ENCODE data around the gene RASGEF1B.

Gene RASGEF1B

GRCh38 chr4:81466841-81467671, 4.7 kb downstream of the RASGEF1B start:
- peak; percentile 85 for DNase-seq (ENCODE audit: low read depth)
- TF ChIP-seq, protein P1, sequence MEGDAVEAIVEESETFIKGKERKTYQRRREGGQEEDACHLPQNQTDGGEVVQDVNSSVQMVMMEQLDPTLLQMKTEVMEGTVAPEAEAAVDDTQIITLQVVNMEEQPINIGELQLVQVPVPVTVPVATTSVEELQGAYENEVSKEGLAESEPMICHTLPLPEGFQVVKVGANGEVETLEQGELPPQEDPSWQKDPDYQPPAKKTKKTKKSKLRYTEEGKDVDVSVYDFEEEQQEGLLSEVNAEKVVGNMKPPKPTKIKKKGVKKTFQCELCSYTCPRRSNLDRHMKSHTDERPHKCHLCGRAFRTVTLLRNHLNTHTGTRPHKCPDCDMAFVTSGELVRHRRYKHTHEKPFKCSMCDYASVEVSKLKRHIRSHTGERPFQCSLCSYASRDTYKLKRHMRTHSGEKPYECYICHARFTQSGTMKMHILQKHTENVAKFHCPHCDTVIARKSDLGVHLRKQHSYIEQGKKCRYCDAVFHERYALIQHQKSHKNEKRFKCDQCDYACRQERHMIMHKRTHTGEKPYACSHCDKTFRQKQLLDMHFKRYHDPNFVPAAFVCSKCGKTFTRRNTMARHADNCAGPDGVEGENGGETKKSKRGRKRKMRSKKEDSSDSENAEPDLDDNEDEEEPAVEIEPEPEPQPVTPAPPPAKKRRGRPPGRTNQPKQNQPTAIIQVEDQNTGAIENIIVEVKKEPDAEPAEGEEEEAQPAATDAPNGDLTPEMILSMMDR (IDR thresholded peaks at IDR 0.05; ENCODE audit: insufficient read depth, low read depth, low read length, missing control alignments) = peak; percentile 96
- H3K4me3 ChIP-seq (ENCODE audit: low read length) = no peak overlapping the region

DNA sequence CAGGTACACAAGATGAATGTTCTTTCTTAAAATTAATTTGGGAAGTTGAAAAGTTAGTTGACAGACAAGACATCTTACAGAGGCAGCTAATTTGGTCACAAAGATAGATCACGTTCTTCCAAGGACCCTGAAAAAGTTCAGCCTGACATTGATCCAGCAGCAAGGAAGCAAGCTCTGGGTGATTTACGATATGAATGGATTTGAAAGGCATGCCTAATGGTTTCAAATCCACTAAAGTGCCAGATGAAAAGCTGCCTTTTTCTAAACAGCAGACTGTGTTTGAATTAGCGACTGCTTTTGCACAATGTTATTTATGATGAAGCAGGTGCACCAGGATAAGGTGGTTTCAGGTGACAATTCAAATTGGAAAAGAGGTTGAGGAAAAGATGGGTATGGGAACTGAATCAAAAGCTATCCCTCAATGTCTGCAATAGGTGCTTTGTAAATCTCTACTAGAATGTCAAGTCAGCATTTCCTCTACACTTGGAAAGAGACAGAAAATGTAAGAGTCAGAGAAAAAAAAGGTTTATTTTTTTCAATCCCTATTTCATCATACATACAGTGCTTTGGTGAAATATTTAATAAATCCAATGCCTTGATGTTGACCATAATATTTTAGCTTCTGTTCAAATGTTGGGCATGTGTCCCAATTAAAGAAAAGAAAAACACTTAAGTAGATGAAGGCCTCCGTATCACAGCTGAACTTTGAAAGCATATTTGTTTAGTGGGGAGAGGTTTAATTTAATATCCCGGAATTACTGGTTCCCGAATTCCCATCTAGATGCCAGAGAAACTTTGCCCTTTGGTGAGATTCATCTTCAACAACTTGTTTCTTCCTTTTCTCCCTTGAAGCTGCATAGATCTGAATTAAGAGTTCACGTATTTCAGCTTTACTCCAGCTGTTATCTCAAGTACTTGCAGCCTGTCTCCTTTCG, 6.0 kb downstream of the RASGEF1B start:
- DNase-seq (ENCODE audit: low read depth) = no peak
- H3K4me3 ChIP-seq (ENCODE audit: low read length) = no peak overlapping the region
- TF ChIP-seq, protein P1 (IDR thresholded peaks at IDR 0.05; ENCODE audit: insufficient read depth, low read depth, low read length, missing control alignments) = no peak

- TF ChIP-seq, protein P1 (IDR thresholded peaks at IDR 0.05; ENCODE audit: insufficient read depth, low read depth, low read length, missing control alignments) = no peak
- no peak for DNase-seq (ENCODE audit: low read depth)
- no peak overlapping the region for H3K4me3 ChIP-seq (ENCODE audit: low read length)
Measured at GRCh38 chr4:81460834-81461233, 10.9 kb downstream of the RASGEF1B start.

- DNase-seq (ENCODE audit: low read depth) = no peak
- H3K4me3 ChIP-seq (ENCODE audit: low read length) = no peak overlapping the region
- TF ChIP-seq, protein P1 (IDR thresholded peaks at IDR 0.05; ENCODE audit: insufficient read depth, low read depth, low read length, missing control alignments) = no peak
Measured at GRCh38 chr4:81460191-81460701, 11.5 kb downstream of the RASGEF1B start.

DNA sequence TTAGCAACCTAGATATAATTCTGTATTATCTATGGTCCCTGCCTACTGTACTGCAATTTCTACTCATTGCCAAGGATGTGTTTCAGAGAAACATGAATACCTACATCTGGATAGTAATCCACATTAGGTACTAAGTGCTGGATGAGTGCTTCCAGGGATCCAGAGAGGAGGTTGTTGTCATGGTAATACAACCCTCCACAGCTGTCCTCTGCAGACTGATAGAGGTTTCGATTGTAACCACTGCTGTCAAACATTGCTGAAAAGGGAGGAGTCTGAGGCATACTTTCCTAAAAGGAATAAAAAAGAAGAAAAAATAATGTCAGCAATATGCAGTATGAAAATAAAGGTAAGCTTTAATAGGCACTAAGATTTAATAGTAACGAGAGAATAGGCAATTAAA, 12.5 kb downstream of the RASGEF1B start:
- no peak for DNase-seq (ENCODE audit: low read depth)
- no peak overlapping the region for H3K4me3 ChIP-seq (ENCODE audit: low read length)
- TF ChIP-seq, protein P1 (IDR thresholded peaks at IDR 0.05; ENCODE audit: insufficient read depth, low read depth, low read length, missing control alignments) = no peak

DNA sequence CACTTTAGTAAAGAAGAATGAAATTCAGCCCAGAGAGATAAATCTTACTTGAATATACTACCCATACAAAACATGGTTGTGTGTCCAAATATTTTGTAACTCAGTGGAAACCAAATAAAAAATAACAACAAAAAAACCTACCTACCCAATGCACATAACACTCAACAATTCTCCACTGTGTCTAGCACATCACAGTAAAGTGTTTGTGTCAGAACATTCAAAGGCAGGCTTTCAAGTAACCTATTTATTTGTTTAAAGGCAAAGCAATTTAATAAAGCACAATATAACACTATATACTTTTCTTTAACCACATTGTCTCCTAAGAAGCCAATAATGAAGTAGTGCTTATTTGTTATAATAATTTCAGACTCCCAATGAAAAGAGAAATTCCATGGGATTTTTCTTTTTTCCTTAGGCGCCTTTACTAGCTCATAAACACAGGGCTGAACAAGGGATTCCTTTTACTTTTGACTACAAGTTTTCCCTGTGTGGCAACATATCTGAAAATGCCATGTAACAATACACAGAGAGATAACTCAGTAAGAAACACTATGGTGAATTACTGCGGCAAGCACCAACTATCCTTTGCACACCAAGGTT, 13.7 kb downstream of the RASGEF1B start:
- no peak for DNase-seq (ENCODE audit: low read depth)
- TF ChIP-seq, protein P1 (IDR thresholded peaks at IDR 0.05; ENCODE audit: insufficient read depth, low read depth, low read length, missing control alignments) = no peak
- no peak overlapping the region for H3K4me3 ChIP-seq (ENCODE audit: low read length)

All from epithelial cell of esophagus (primary cell).